NCI-H82 (cell line): ENCODE measurements around the gene PLAC1.

Source experiments
- DNase-seq: peaks from one replicate; lab custom pipeline; 2025; lab: John Stamatoyannopoulos, UW

The PLAC1 gene

DNA sequence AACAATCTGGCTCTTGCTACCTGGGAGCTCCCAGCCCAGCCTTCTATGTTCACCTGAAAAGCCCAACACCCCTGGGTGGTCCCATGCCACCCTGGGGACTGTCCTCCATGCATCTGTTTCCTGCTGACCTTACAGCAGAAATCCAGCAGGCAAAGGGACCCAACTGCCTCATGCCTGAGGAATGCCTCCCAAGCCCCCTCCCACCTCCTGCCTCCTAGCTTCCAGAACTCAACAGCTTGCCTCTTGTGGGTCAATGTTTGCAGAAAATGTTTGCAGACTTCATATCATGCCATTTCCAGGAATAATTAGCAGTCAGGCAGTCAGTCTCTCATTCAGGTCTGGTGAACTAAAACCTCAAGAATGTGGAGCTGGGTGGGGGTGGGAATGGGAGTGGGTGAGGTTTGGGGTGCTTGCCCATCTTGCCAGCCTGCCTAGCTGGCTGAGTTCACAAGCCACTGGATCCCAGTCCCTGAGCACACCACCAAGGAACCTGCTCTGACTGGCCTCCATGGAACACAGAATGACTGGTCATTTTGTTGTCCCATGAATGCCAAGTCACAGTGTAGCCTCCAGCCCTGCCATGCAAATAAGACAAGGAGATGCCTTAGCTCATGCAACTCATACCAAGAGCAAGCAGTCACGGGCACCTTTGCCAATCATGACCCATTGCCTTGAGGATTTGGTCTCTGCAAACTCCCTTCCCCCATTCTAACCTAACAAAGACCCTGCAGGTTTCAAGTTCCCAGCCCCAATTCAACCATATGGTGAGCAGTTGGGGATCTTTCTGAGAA lies 12.1 kb upstream of the PLAC1 start:
- peak; percentile 78 for DNase-seq

DNA sequence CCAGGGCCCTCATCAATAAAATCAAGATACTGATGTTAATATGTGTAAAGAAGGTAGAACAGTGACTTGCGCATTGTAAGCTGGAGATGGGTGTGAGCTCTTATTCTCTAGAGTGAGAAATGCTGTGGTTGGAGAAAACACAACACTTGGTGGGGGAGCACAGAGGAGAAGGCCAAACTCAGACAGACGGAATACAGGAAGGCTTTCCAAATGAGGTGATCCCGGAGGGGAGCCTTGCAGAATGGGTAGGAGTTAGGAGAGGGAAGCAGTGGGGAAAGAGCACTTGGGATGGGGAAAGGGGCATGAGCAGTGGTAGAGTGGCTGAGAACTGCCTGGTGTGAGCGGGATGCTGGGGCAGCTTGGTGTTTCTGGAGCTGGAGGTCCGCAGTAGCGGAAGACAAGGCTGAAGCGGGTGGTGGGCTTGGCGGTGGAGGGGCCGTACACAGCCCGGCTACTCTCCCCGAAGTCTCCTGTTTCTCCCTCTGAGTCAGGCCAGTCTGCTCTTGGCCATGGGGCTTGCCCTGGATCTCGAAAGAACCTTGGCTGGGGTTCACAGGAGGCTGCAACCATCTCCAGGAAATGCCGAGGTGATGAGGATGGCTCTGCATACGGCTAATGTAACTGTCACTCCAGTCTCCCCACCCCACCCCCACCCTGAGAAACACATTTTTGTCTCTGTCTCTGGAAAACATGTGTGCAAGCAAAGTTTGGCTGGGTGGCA lies 11.3 kb upstream of the PLAC1 start:
- no peak for DNase-seq

DNA sequence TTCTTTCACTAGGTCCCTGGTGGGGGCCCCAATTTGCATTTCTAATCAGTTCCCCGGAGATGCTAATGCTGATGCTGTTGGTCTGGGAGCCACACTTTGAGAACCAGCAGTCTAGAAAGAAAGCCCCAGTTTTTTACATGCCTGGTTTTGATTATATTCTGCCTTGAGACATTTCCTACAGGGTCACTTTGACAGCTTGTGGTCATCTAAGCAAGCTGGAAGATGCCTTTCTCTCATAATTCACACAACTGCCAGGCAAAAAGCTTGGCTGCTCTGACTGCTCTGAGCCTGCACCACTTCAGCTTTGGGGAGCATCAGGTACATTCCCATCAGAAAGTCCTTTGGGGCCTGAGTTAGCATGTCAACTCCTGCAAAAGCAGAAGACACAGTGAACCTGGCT lies 5.9 kb upstream of the PLAC1 start:
- no peak for DNase-seq

DNA sequence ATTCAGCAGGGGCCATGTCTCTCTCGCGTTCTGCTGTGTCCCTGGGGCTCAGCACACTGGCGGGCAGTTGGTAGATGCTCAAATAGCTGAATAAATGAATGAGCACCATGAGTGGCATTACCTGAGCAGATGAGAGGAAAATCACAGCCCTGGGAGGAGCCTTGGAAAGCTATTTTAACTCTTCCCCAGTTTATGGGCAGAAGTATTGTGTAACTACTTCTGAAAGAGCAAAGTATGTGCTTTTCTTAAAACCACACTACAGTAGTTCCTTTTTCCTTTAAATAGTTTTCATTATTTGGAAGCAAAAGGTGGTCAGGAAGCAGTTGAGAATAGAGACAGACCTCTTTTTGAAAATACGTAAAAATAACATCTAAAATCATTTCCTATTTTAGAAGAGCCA lies 3.0 kb upstream of the PLAC1 start:
- no peak for DNase-seq

DNA sequence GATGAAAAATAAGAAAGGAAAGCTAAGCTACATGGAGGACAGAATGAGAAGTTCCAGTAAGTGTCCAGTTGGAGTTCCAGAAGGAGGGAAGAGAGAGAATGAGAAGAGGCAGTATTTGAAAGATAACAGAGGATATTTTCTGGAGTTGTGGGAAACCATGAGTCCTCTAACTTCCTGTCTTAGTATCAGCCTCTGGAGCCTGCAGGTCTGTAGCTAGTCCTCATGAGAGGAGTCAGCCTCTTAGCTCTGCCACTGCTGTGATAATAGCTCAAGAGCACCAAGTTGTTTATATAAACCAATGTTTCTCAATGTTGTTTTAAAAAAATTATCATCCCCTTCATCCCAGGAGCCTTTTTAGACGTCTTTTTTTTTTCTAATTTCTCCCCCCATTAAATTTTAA lies 2.4 kb upstream of the PLAC1 start:
- DNase-seq, result no peak

DNA sequence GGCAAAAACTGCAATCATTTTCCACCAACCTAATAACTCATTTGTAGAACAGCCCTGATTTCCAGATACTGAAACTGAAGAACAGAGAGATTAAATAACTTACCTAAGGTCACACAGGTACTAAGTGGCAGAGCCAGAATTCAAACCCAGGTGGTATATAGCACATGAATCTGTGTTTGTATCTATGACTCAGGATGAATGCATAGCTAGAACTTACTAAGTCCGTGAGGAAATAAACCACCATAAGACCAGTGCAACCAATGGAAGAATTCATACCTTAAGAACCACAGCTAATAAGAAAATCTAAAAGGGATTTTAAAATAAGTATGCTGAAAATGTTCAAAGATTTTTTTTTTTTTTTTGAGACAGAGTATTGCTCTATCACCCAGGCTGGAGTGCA lies 1.5 kb upstream of the PLAC1 start:
- DNase-seq, result no peak

DNA sequence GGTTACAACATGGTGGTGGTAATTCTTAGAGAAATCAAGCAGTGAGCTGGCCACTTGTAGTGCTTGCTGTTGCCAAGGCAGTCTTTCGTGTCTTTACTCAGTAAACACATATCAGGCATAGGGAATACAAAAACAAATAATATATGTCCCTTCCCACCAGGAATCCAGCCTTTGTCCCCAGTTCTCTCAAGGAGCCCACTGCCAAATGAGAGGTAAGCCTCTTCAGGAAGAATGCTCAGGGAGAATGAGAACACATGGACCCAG lies 421 bp upstream of the PLAC1 start:
- DNase-seq, result no peak

DNA sequence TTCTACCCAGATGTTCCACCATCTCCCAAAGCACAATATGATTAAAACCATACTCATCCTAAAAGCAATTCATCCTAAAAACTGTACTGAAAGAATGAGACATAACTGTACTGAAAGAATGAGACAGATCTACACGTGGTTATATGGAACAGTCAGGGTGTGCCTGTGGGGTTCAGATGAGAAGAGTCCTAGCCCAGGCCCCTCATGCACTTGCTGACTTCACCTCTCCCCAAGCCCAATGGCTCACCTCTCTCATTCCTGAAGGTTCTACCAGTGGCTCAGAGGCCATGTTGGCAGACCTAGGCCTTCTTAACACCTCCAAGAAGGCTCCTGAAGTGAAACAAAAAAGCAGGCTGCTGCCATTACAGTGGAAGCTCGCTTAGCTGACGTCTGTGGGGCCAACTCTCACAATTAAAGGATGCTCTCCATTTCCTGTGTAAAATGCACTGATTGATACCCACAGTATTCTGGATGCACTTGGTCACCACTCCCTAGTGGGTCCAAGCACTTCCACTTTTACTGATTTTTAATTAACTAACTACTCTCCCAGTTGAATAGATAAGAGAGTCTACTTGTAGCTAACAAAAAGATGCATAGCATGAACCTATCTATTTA lies 3.8 kb downstream of the PLAC1 start:
- no peak for DNase-seq

DNA sequence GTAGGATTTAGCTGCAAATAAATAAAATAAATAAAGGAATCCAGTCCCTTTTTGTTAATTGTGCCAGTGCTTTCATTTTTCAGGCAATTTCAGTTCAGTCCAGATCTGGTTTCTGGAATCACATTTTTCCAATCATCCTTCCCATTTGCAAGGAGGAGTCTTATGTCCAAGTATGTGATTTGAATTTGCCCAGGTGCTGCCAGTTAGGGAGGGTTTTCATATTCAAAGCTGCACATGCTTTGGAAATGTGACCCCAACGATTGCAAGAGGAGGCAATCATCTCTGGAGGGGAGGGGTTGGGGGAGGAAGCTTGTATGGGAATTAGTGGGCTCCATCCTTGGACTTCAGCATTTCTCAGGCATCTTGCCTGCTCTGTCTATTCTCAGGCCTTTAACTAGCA lies 4.4 kb downstream of the PLAC1 start:
- no peak for DNase-seq

DNA sequence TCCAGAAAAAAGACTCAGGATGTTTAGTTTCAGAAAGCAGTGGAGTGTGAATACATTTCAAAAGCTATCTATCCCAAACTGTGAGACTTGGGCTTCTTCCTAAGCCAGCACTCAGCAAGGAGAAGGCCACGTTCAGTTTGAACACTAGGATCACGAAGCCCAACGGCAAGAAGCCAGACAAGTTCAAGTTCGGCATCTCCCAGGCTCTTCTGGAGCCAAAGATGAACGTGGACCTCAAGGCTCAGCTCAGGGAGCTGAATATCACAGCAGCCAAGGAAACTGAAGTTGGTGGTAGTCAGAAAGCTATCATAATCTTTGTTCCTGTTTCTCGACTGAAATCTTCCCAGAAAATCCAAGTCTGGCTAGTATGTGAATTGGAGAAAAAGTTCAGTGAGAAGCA lies 7.6 kb downstream of the PLAC1 start:
- DNase-seq, result no peak

DNA sequence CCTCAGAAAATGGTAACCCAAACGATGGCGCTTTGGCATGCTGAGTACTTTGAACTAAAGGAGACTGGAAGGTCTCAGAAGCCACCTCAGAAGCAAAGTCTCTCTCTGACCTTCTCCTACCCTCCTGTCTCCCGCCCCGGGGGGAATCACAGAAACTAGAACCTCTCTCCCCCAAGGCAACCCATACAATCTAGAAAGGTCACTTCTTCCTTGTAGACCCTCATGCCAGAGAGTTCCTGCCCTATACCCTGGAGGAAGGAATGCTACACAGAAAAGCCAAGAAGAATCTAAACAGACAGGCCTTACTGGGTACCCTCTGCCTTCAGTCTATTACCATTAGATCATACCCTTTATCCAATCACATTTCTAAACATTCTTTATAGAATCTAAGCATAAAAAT lies 8.5 kb downstream of the PLAC1 start:
- no peak for DNase-seq

DNA sequence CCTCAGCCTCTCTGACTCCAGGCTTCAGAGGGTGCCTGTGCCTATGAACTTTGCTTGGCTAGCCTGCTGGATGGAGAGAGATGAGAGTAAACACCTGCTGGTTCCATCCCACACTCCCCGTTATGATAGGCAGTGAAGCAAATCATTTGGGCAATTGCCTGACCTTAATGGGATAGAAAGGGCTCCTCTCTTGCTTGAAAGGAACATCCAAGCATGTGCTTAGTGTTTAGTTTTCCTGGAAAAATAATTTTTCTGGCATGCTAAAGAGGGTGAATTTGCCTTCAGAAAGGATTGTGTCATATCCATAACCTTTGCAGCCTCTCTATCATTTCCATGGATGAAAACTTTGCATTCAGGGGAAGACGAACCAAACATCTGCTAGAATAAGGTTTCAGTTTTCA lies 10.8 kb downstream of the PLAC1 start:
- no peak for DNase-seq

DNA sequence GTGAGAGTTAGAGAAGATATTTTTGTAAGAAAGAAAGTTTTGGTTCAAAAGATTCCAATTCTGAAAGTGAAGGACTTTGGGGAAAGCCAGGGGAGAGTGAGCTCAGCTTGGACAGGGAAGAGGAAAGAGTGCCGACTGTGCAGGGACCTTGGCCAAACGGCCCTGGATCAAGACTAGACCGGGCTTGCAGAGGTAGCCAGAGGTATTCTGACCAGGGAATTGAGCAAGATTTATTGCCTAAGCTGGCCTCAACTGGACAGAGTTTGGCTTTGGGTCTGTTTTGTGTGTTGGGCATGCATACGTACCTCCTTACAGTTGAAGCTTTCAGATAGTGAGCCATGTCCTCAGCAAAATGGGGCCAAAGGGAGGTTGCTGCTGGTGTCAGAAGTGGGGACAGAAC lies 11.6 kb downstream of the PLAC1 start:
- no peak for DNase-seq

DNA sequence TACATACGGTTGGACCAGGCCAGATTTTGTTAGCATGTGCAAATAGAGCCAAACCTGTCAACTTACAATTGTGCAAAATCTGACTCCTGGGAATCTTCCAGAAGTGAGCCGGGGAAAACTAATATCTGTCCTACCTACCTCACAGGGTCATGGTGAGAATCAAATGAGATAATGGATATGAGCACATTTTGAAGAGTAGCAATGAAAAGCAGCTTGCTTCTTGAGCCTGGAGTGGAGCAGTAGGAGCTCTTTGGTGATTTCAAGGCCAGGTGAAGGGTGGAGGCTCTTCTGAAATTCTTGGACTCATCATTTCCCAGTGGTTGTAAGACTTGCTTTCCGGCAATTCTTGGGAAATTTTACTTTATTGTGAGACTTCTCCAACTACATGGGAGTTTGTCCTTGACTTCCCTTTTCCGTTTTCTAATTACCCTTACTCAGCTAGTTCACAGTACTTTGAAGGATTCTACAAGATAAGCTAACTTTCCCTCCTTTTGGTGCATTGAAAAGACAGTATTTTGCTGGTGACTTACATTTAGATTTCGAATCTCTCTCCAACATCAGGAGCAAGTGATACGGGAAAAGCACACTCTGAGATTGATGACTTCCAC lies 12.2 kb downstream of the PLAC1 start:
- no peak for DNase-seq

DNA sequence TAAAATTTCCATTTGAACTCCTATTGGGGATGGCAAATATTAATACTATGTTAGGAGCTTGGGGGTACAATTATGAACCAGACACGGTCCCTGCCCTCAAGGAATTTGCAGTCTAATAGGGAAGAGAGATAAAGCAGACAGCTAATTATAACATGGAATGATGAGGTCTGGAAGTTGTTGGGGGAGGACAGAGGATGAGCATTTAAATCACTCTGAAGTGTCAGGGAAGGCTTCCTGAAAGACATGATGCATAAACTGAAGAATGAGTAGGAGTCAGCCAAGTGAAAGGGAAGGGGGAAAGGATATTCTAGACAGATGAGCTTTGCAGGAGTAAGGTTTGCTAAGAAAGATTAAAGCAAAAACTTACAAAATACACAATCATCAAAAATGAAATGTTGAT lies 15.9 kb downstream of the PLAC1 start:
- DNase-seq, result no peak

DNA sequence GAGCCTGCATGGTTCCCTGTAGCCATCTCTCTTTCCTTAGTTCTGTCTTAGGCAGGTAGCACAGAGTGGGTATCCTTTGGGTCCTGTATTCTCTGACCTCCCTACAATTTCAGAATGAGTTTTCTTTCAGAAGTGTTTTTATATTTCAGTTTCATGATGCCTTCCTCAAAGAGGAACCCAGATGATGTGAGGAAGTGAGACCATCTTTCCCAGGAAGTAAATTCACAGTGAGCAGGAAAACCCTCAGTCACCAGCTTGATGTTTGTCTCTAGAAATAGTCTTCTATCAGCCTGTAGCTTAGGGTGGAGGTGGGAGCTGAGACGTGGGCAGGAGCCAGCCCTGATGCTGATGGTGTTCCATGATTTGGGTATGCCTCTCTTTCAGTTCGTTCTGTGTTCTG lies 16.9 kb downstream of the PLAC1 start:
- DNase-seq, result no peak

DNA sequence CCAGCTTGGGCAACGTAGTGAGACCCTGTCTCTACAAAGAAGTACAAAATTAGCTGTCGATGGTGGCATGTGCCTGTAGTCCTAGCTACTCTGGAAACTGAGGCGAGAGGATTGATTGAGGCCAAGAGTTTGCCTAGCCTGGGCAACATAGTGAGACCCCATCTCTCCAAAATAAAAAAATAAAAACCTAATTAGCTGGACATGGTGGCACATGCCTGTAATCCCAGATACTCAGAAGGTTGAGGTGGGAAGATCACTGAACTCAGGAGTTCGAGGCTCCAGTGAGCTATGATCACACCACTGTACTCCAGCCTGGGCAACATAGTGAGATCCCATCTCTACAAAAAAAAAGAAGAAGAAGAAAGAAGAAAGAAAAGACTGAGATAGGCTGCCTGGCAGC lies 17.4 kb downstream of the PLAC1 start:
- DNase-seq, result no peak

DNA sequence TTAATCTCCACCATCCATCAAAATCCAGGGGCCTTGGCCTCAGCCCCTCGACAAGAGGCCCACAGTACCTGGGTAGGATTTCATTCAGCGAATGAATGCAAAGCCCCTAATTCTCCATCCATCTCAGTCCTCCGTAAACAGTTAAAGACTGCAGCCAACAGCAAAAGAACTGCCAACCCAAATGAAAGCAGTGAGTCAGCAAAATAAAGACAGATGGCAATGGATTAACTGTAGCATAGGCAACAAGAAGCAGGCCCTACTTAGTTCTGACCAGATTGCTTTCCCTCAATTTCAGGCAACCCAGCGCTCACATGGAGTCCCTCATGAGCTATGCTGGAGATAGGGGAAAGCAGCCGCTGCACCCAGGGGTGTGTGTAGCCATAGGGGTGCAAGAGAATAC lies 21.4 kb downstream of the PLAC1 start:
- DNase-seq, result peak; percentile 96

DNA sequence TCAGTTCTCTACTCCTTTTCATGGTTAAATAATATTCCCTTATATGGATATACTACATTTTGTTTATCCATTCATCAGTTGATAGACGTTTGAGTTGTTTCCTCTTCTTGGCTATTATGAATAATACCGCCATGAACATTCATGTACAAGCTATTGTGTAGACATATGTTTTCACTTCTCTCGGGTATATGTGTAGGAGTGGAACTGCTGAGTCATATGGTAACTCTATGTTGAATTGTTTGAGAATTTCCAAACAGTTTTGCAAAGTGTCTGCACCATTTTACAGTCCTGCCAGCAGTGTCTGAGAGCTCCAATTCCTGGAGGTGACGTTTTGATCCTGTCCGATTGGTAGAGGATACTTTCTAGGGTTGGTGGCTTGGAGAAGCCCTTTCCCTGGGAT lies 23.6 kb downstream of the PLAC1 start:
- DNase-seq, result no peak

DNA sequence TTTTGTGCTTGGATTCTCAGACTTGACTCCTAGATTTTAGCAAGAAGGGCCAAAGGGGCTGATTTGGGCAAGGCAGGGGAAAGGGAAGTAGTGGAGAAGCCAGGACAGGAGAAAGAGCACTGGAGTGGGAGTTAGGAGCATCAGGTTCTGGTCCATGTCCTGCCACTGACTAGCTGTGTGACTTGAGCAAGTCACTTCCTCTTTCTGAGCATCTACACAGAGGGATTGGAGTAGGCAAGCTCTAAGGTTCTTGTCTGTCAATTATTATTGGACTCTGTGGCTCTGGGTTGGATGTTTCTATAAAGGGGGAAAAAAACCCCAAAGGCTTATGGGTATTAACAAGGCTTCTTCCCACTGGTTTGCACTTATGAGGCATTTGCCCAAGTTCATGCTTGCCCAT lies 24.4 kb downstream of the PLAC1 start:
- DNase-seq, result no peak

DNA sequence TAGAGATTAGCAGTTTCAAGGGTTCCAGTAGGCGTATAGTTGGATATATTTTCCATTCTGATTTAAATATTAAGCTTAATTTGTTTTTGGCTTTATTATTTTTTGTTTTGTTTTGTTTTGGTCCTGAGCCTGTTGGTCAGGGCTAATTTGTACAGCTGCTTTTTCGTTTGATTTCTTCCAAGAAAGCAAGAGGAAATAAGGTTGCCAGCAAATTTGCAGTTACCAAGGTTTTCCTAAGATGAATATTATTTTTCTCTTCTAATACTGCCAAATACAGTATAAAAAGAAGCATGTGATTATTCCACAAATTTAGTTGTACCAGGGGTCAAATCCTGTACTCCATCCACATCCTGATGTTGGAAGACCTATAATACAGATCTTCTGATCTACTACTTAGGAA lies 24.9 kb downstream of the PLAC1 start:
- no peak for DNase-seq

DNA sequence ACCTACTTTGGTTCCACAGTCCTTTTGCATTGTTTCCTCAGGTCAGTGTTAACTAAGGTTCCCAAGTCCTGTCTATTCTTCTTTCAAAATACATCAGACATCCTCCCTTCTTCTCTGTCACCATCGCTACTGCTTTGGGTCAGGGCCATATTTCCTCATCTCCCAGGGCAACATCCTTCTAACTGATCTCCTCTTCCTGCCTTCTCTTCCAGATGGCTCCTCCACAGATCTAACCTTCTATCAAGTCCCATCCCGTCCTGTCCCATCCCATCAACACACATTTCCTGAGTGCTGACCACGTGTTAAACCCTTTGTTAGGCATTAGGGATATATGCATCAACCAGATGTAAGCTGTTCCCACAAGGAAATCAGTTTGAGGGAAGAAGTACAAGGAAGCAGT lies 25.9 kb downstream of the PLAC1 start:
- peak; percentile 46 for DNase-seq
